H1 (cell line): ENCODE measurements around the gene SLC22A23. TPM values are rescaled to one million over a fixed set of nuclear protein-coding genes. Genes with fewer than 3 reads are reported as not detected.

Experiments used
- CTCF ChIA-PET: fragments of 300-600 bp; sonication (Branson Sonifier 250); formaldehyde crosslinking; loops from one replicate; lab custom pipeline; 2021; ENCODE audit not compliant: partially characterized antibody; lab: Charles Lee
- POLR2A ChIA-PET: fragments of 300-600 bp; sonication (Branson Sonifier 250); formaldehyde crosslinking; loops from one replicate; lab custom pipeline; 2021; ENCODE audit warnings: inconsistent platforms; ENCODE audit not compliant: partially characterized antibody; lab: Charles Lee
- DNase-seq, 2 experiments: peaks; one replicate each; pipeline versions ENCODE4 v3.0.0 to v3.0.0-alpha.2; 2010 to 2022; ENCODE audit warnings: low spot score in 2 of 2, low read depth in 1 of 2, mixed read lengths in 1 of 2
- FAIRE-seq: peaks from 2 replicates; lab custom pipeline; 2011; peaks lifted over from hg19 to GRCh38; lab: Jason Lieb, UNC
- H2AFZ ChIP-seq: 2 replicates; pipeline ENCODE4 v1.8.1; 2012; ENCODE audit warnings: low read length, inconsistent platforms
- H2AK5ac ChIP-seq: 2 replicates; pipeline ENCODE4 v1.6.1; 2013; ENCODE audit warnings: low read depth, low read length
- H2BK120ac ChIP-seq: replicated peaks from 2 replicates; pipeline ENCODE3; 2013; ENCODE audit warnings: low read depth, low read length, inconsistent platforms
- H2BK12ac ChIP-seq: 2 replicates; pipeline ENCODE4 v1.6.1; 2013; ENCODE audit warnings: low read depth, low read length
- H2BK15ac ChIP-seq: 2 replicates; pipeline ENCODE4 v1.6.1; 2013; ENCODE audit warnings: low read length
- H2BK20ac ChIP-seq: 2 replicates; pipeline ENCODE4 v1.6.1; 2013; ENCODE audit warnings: low read length
- H2BK5ac ChIP-seq: 2 replicates; pipeline ENCODE4 v1.6.1; 2013; ENCODE audit warnings: low read depth, low read length
- H3K14ac ChIP-seq: 2 replicates; pipeline ENCODE4 v1.6.1; 2013; ENCODE audit warnings: inconsistent platforms; ENCODE audit not compliant: insufficient read length
- H3K18ac ChIP-seq: 2 replicates; pipeline ENCODE4 v1.6.1; 2013; ENCODE audit warnings: low read length; ENCODE audit errors: extremely low read depth
- H3K23ac ChIP-seq: 2 replicates; pipeline ENCODE4 v1.6.1; 2013; ENCODE audit warnings: inconsistent platforms; ENCODE audit not compliant: insufficient read length
- H3K23me2 ChIP-seq: 2 replicates; pipeline ENCODE4 v1.6.1; 2013; ENCODE audit warnings: low read depth, low read length
- H3K27ac ChIP-seq: 2 replicates; pipeline ENCODE4 v1.6.1; 2011; ENCODE audit warnings: low read depth, low read length, inconsistent platforms
- H3K27me3 ChIP-seq, 4 experiments: replicated peaks in 1 of 4; 1 replicate in 1 of 4; 2 replicates in 3 of 4; pipeline versions ENCODE4 v1.6.1 to v1.8.1; 2011 to 2013; ENCODE audit warnings: low read length in 3 of 4, mild to moderate bottlenecking in 3 of 4, inconsistent platforms in 2 of 4, mixed read lengths in 2 of 4, moderate library complexity in 1 of 4; ENCODE audit not compliant: control insufficient read depth in 3 of 4, insufficient read depth in 3 of 4; ENCODE audit errors: extremely low read depth in 1 of 4
- H3K36me3 ChIP-seq, 4 experiments: 2 replicates each; pipeline versions ENCODE4 v1.6.1 to v1.8.1; 2011 to 2013; ENCODE audit warnings: mild to moderate bottlenecking in 4 of 4, low read length in 3 of 4, moderate library complexity in 2 of 4, control low read depth in 1 of 4, inconsistent platforms in 1 of 4; ENCODE audit not compliant: insufficient read depth in 4 of 4, control insufficient read depth in 2 of 4
- H3K4ac ChIP-seq: replicated peaks from 2 replicates; pipeline ENCODE3; 2013; ENCODE audit warnings: low read length, low read depth, mixed read lengths, inconsistent platforms; ENCODE audit not compliant: insufficient read length
- H3K4me1 ChIP-seq, 4 experiments: replicated peaks in 1 of 4; 1 replicate in 1 of 4; 2 replicates in 3 of 4; pipeline versions ENCODE4 v1.6.1 to v1.8.1; 2011 to 2013; ENCODE audit warnings: low read length in 3 of 4, inconsistent platforms in 2 of 4, mixed read lengths in 1 of 4; ENCODE audit not compliant: insufficient read depth in 4 of 4, control insufficient read depth in 3 of 4
- H3K4me2 ChIP-seq, 2 experiments: 2 replicates each; pipeline versions ENCODE4 v1.6.1 to v1.8.1; 2011 to 2013; ENCODE audit warnings: low read depth in 2 of 2, low read length in 2 of 2, control low read depth in 1 of 2, inconsistent platforms in 1 of 2, mild to moderate bottlenecking in 1 of 2; ENCODE audit not compliant: insufficient read depth in 1 of 2
- H3K4me3 ChIP-seq, 4 experiments: fragments of 200-600, 300-600 bp in 1 of 4; sonication (generic), shearing (Covaris generic), sonication (Bioruptor Twin) in 1 of 4; 2 replicates each; pipeline versions ENCODE4 v1.5.1 to v1.8.1; 2011 to 2016; ENCODE audit warnings: low read length in 4 of 4, low read depth in 3 of 4, control low read depth in 2 of 4, inconsistent platforms in 2 of 4, mild to moderate bottlenecking in 2 of 4, mixed read lengths in 1 of 4, moderate library complexity in 1 of 4; ENCODE audit not compliant: insufficient read depth in 2 of 4; ENCODE audit errors: extremely low read depth in 1 of 4
- H3K56ac ChIP-seq: replicated peaks from 2 replicates; pipeline ENCODE3; 2013; ENCODE audit warnings: low read depth, mild to moderate bottlenecking, mixed read lengths, low read length, inconsistent platforms; ENCODE audit not compliant: insufficient read length
- H3K79me1 ChIP-seq: 2 replicates; pipeline ENCODE4 v1.6.1; 2013; ENCODE audit warnings: low read depth, low read length, control low read depth
- H3K79me2 ChIP-seq, 2 experiments: 2 replicates each; pipeline versions ENCODE4 v1.6.1 to v1.8.1; 2012 to 2013; ENCODE audit warnings: low read length in 2 of 2, mild to moderate bottlenecking in 2 of 2, inconsistent platforms in 1 of 2; ENCODE audit not compliant: insufficient read depth in 2 of 2, control insufficient read depth in 1 of 2
- H3K9ac ChIP-seq, 4 experiments: replicated peaks in 1 of 4; 1 replicate in 1 of 4; 2 replicates in 3 of 4; pipeline versions ENCODE4 v1.6.1 to v1.8.1; 2011 to 2013; ENCODE audit warnings: low read depth in 3 of 4, low read length in 3 of 4, control low read depth in 2 of 4, mild to moderate bottlenecking in 2 of 4, moderate library complexity in 2 of 4, inconsistent platforms in 1 of 4; ENCODE audit errors: extremely low read depth in 1 of 4
- H3K9me3 ChIP-seq, 2 experiments: 2 replicates each; pipeline versions ENCODE4 v1.6.1 to v1.8.1; 2012 to 2013; ENCODE audit warnings: mild to moderate bottlenecking in 2 of 2, moderate library complexity in 2 of 2, control low read depth in 1 of 2, inconsistent platforms in 1 of 2, low read depth in 1 of 2, low read length in 1 of 2, mixed read lengths in 1 of 2; ENCODE audit not compliant: insufficient read depth in 2 of 2
- H4K20me1 ChIP-seq, 2 experiments: replicated peaks in 1 of 2; 2 replicates each; pipeline versions ENCODE3 to v1.8.1; 2011 to 2013; ENCODE audit warnings: inconsistent platforms in 2 of 2, low read length in 2 of 2, mild to moderate bottlenecking in 1 of 2; ENCODE audit not compliant: insufficient read depth in 2 of 2, control insufficient read depth in 1 of 2
- H4K5ac ChIP-seq: 2 replicates; pipeline ENCODE4 v1.6.1; 2013; ENCODE audit warnings: low read length, low read depth, mixed read lengths, inconsistent platforms; ENCODE audit not compliant: insufficient read length
- H4K8ac ChIP-seq: 2 replicates; pipeline ENCODE4 v1.8.0; 2013; ENCODE audit warnings: mild to moderate bottlenecking, moderate library complexity, low read length, inconsistent platforms; ENCODE audit not compliant: insufficient read depth; ENCODE audit errors: extremely low read depth
- H4K91ac ChIP-seq: replicated peaks from 2 replicates; pipeline ENCODE3; 2013; ENCODE audit warnings: low read length, mixed read lengths, inconsistent platforms; ENCODE audit not compliant: insufficient read length
- ASH2L ChIP-seq: fragments of 200-600, 300-600 bp; sonication (generic); IDR thresholded peaks from one replicate; pipeline ENCODE4 v1.7.1; 2017; ENCODE audit warnings: low read length
- CEBPB ChIP-seq: IDR thresholded peaks from 2 replicates; pipeline ENCODE4 v1.6.1; 2012; ENCODE audit warnings: low read depth, low read length
- JUN ChIP-seq: IDR thresholded peaks from 2 replicates; pipeline ENCODE4 v1.6.1; 2011; ENCODE audit warnings: low read depth, mild to moderate bottlenecking, improper control_type of control experiment, low read length
- JUND ChIP-seq: IDR thresholded peaks from 2 replicates; pipeline ENCODE4 v1.6.1; 2011; ENCODE audit warnings: mild to moderate bottlenecking, improper control_type of control experiment, low read length
- KDM5A ChIP-seq: fragments of 200-600 bp; IDR thresholded peaks from 2 replicates; pipeline ENCODE4 v1.7.1; 2012; ENCODE audit warnings: mild to moderate bottlenecking, low read length, inconsistent platforms, mixed read lengths
- MAX ChIP-seq: IDR thresholded peaks from 2 replicates; pipeline ENCODE4 v1.6.1; 2012; ENCODE audit warnings: inconsistent platforms
- SAP30 ChIP-seq: fragments of 300-600 bp; sonication (generic); IDR thresholded peaks from 2 replicates; pipeline ENCODE4 v1.7.1; 2012; ENCODE audit warnings: low read length, moderate library complexity, mild to moderate bottlenecking, inconsistent platforms; ENCODE audit not compliant: insufficient read depth, insufficient replicate concordance
- SP2 ChIP-seq: IDR thresholded peaks from 2 replicates; pipeline ENCODE4 v1.6.1; 2012; ENCODE audit warnings: mild to moderate bottlenecking, low read length, inconsistent platforms
- WGBS, 2 experiments: shearing (Covaris generic) in 1 of 2; methylation state at CpG; one replicate each; pipeline versions ENCODE4 v1.1.6 to v1.1.7; 2013 to 2015; ENCODE audit warnings: low lambda C conversion rate in 2 of 2, mixed read lengths in 2 of 2, inconsistent platforms in 1 of 2, low coverage in 1 of 2, missing lambda C conversion rate in 1 of 2; ENCODE audit not compliant: insufficient replicate concordance in 2 of 2, insufficient coverage in 1 of 2, insufficient read length in 1 of 2; ENCODE audit errors: extremely low coverage in 1 of 2, missing lambda C conversion rate in 1 of 2; 5-methylcytosine and 5-hydroxymethylcytosine counted together
- polyA plus RNA-seq, 7 experiments: library from polyadenylated mRNA; depleted of rRNA in 3 of 7; stranded (reverse) in 5 of 7; unstranded in 2 of 7; fragments of >200 nt in 5 of 7; fragments of 200-250 nt in 2 of 7; gene quantifications; 1 replicate in 5 of 7; 2 replicates in 1 of 7; 4 replicates in 1 of 7; pipeline versions ENCODE4 v1.2.1 to v1.2.3, GENCODE V29; 2011 to 2013; ENCODE audit warnings: missing spikeins in 2 of 7, mixed read lengths in 2 of 7
- total RNA-seq: library from RNA; stranded (reverse); fragmentation: NEBNext Ultra II Directional; extraction: Animal tissue kit (Norgen Biotek cat#: 25700); gene quantifications from 2 replicates; pipeline ENCODE4 v1.2.1, GENCODE V29; 2021

SLC22A23 gene
- total and polyA plus RNA-seq, 2 of the 8 experiments (the other 6 are each of a cell fraction or from before 2014, with no cell fraction given): 9.9 to 38.4 TPM

GRCh38 chr6:3398165-3398562 lies 58.7 kb downstream of the SLC22A23 start:
- WGBS, 2 experiments: 62% methylated on average over 3 of the region's 3 CpGs; no CpG with 5 or more reads in 1 of the 2 experiments
- no peak for DNase-seq
- Histone ChIP-seq H3K23me2 (no peaks in the 10 kb centered on the region), H3K36me3 (no peaks in the 10 kb centered on the region), H2AK5ac (no peak overlapping the region), H3K14ac (no peak overlapping the region), H4K8ac (no peak overlapping the region), H3K23ac (no peak overlapping the region), H3K9me3 (no peaks in the 10 kb centered on the region), H3K27ac (no peak overlapping the region), H4K20me1 (peaks cover 0 to 5% of the 10 kb centered on the region in 2 experiments), H3K18ac (no peak overlapping the region), H2BK5ac (no peak overlapping the region), H2BK12ac (no peak overlapping the region), H2BK20ac (no peak overlapping the region), H3K4ac (no peak overlapping the region), H3K56ac (no peak overlapping the region), H2BK15ac (no peak overlapping the region), H3K4me3 (no peak overlapping the region), H3K4me1 (peaks cover 0 to 8% (median 2%) of the 10 kb centered on the region in 4 experiments; a peak in 5 of 7 replicates), H3K9ac (no peak overlapping the region), H3K4me2 (no peak overlapping the region), H2AFZ (no peak overlapping the region), H4K5ac (no peak overlapping the region), H4K91ac (no peak overlapping the region), H3K79me1 (peaks cover 10% of the 10 kb centered on the region; the same call in 1 of the 2 replicates), H2BK120ac (no peak overlapping the region), H3K27me3 (no peaks in the 10 kb centered on the region), H3K79me2 (peaks cover 0 to 21% of the 10 kb centered on the region in 2 experiments; a peak in 2 of 4 replicates)
- ChIA-PET POLR2A (interaction anchor here (0.8 kb wide), 1 partner anchor 17 kb away, joined by 4 read pairs; no protein-coding TSS in a partner anchor), CTCF (interaction anchor here (0.7 to 2.0 kb wide), 4 partner anchors 13 to 290 kb away, joined by 3 to 6 read pairs (median 5); no protein-coding TSS in a partner anchor)
- TF ChIP-seq JUND: no peak
- no peak for TF ChIP-seq SAP30
- TF ChIP-seq MAX: no peak
- TF ChIP-seq SP2: no peak
- no peak for TF ChIP-seq CEBPB
- no peak for TF ChIP-seq ASH2L
- TF ChIP-seq JUN: no peak
- no peak for TF ChIP-seq KDM5A
- FAIRE-seq: no peak
